DOHH2 (cell line): ENCODE data around the gene KRT6C.

Experiments
- CTCF ChIP-seq: fragments of 200-600 bp; sonication (generic); IDR thresholded peaks from one replicate; pipeline ENCODE4 v1.5.1; 2014; ENCODE audit warnings: antibody characterized with exemption, mild to moderate bottlenecking, low read depth, low read length; ENCODE audit not compliant: poor library complexity, severe bottlenecking
- EZH2phosphoT487 ChIP-seq: fragments of 200-600 bp; sonication (generic); IDR thresholded peaks from 2 replicates; pipeline ENCODE4 v1.6.1; 2017; ENCODE audit warnings: borderline replicate concordance, mild to moderate bottlenecking, antibody characterized with exemption, low read length, moderate library complexity, mixed read lengths

DNA sequence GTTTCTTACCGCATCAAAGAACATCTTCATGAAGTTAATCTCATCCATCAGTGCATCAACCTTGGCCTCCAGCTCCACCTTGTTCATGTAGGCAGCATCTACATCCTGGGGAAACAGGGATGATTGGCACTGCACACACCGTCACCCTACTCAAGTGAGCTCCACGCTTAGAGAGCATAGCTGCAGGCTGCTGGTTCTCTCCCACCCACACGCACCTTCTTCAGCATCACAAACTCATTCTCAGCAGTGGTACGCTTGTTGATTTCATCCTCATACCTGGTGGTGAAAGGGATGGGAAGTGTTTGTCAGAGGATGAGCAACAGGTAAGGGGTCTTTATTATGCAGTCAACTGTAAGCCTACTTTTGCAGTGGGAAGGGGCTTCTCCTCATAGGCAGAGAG, 44.3 kb upstream of the KRT6C start:
- TF ChIP-seq EZH2phosphoT487: no peak
- no peak for TF ChIP-seq CTCF
